IMR-90 (cell line): ENCODE data around the gene PTX4. TPM values are rescaled to one million over a fixed set of nuclear protein-coding genes. Genes with fewer than 3 reads are reported as not detected.

Experiments
- ATAC-seq: fragments of 200-7000 bp; cut with Tn5 transposase; 2 replicates; pipeline ENCODE4 v1.9.1; 2020; ENCODE audit warnings: low read depth, mild to moderate bottlenecking, moderate library complexity
- BruUV-seq: library from RNA; stranded (reverse); fragments of 400-500 nt; replicated peaks from 2 replicates; lab custom pipeline; 2021; lab: Mats Ljungman, UMichigan
- CTCF ChIA-PET: fragments of 300-600 bp; formaldehyde crosslinking; extraction: SDS; loops from one replicate; lab custom pipeline; 2021; ENCODE audit warnings: antibody characterized with exemption; lab: Yijun Ruan, JAX
- POLR2A ChIA-PET: fragments of 300-600 bp; sonication (Branson Sonifier 250); formaldehyde crosslinking; loops from one replicate; lab custom pipeline; 2022; ENCODE audit warnings: antibody characterized with exemption; ENCODE audit not compliant: unreplicated experiment; lab: Charles Lee
- DNase-seq: peaks from one replicate; pipeline ENCODE4 v3.0.0; 2013
- H2AFZ ChIP-seq: replicated peaks from 2 replicates; pipeline ENCODE3; 2013; ENCODE audit warnings: low read length, mild to moderate bottlenecking; ENCODE audit not compliant: poor library complexity
- H2AK5ac ChIP-seq: 2 replicates; pipeline ENCODE4 v1.6.1; 2013; ENCODE audit warnings: low read depth, low read length, inconsistent platforms
- H2AK9ac ChIP-seq: replicated peaks from 2 replicates; pipeline ENCODE3; 2013; ENCODE audit warnings: mild to moderate bottlenecking, low read depth, low read length, moderate library complexity; ENCODE audit not compliant: poor library complexity
- H2BK120ac ChIP-seq: 2 replicates; pipeline ENCODE4 v1.6.1; 2013; ENCODE audit warnings: low read depth, low read length, inconsistent platforms
- H2BK15ac ChIP-seq: 3 replicates; pipeline ENCODE4 v1.6.1; 2013; ENCODE audit warnings: low read depth, low read length, inconsistent platforms
- H2BK20ac ChIP-seq: 2 replicates; pipeline ENCODE4 v1.6.1; 2013; ENCODE audit warnings: low read depth, mild to moderate bottlenecking, inconsistent platforms, low read length, moderate library complexity
- H2BK5ac ChIP-seq: 2 replicates; pipeline ENCODE4 v1.6.1; 2013; ENCODE audit warnings: mild to moderate bottlenecking, low read depth, low read length, inconsistent platforms; ENCODE audit not compliant: poor library complexity, severe bottlenecking
- H3K14ac ChIP-seq: replicated peaks from 2 replicates; pipeline ENCODE4 v1.6.1; 2013; ENCODE audit warnings: low read depth, low read length, inconsistent platforms
- H3K18ac ChIP-seq: 2 replicates; pipeline ENCODE4 v1.6.1; 2013; ENCODE audit warnings: low read depth, low read length, control low read depth
- H3K23ac ChIP-seq: 2 replicates; pipeline ENCODE4 v1.6.1; 2013; ENCODE audit warnings: low read depth, low read length, inconsistent platforms
- H3K27ac ChIP-seq: 2 replicates; pipeline ENCODE4 v1.5.1; 2013; ENCODE audit warnings: mild to moderate bottlenecking, control low read depth, low read length; ENCODE audit not compliant: insufficient read depth
- H3K27me3 ChIP-seq: 2 replicates; pipeline ENCODE4 v1.6.1; 2013; ENCODE audit warnings: low read length; ENCODE audit not compliant: control insufficient read depth, insufficient read depth
- H3K36me3 ChIP-seq: 2 replicates; pipeline ENCODE4 v1.6.1; 2013; ENCODE audit warnings: low read length, mixed read lengths; ENCODE audit not compliant: control insufficient read depth, insufficient read depth
- H3K4ac ChIP-seq: 2 replicates; pipeline ENCODE4 v1.6.1; 2013; ENCODE audit warnings: low read depth, low read length, inconsistent platforms
- H3K4me1 ChIP-seq: 2 replicates; pipeline ENCODE4 v1.6.1; 2013; ENCODE audit warnings: low read length, mixed read lengths; ENCODE audit not compliant: control insufficient read depth, insufficient read depth
- H3K4me2 ChIP-seq: 2 replicates; pipeline ENCODE4 v1.6.1; 2013; ENCODE audit warnings: low read depth, mild to moderate bottlenecking, control low read depth, low read length, moderate library complexity
- H3K4me3 ChIP-seq: 2 replicates; pipeline ENCODE4 v1.5.1; 2013; ENCODE audit warnings: low read depth, mild to moderate bottlenecking, control low read depth, low read length, moderate library complexity; ENCODE audit not compliant: insufficient read depth
- H3K56ac ChIP-seq: 2 replicates; pipeline ENCODE4 v1.6.1; 2013; ENCODE audit warnings: low read length, inconsistent platforms; ENCODE audit not compliant: insufficient read depth; ENCODE audit errors: extremely low read depth
- H3K79me1 ChIP-seq, 2 experiments: 2 replicates each; pipeline ENCODE4 v1.6.1; 2013; ENCODE audit warnings: low read length in 2 of 2, inconsistent platforms in 1 of 2, low read depth in 1 of 2
- H3K9ac ChIP-seq: 2 replicates; pipeline ENCODE4 v1.6.1; 2013; ENCODE audit warnings: low read depth, low read length, control low read depth
- H3K9me1 ChIP-seq: 2 replicates; pipeline ENCODE4 v1.6.1; 2013; ENCODE audit warnings: low read length, inconsistent platforms; ENCODE audit not compliant: insufficient read depth
- H3K9me3 ChIP-seq: 2 replicates; pipeline ENCODE4 v1.6.1; 2013; ENCODE audit warnings: low read length; ENCODE audit not compliant: control insufficient read depth, insufficient read depth
- H4K20me1 ChIP-seq: 2 replicates; pipeline ENCODE4 v1.6.1; 2013; ENCODE audit warnings: low read length, inconsistent platforms; ENCODE audit not compliant: insufficient read depth
- H4K5ac ChIP-seq: 2 replicates; pipeline ENCODE4 v1.6.1; 2013; ENCODE audit warnings: mild to moderate bottlenecking, low read depth, low read length, control low read depth
- H4K8ac ChIP-seq, 2 experiments: 2 replicates each; pipeline ENCODE4 v1.6.1; 2013; ENCODE audit warnings: low read depth in 2 of 2, low read length in 2 of 2, control low read depth in 1 of 2, inconsistent platforms in 1 of 2
- H4K91ac ChIP-seq: 2 replicates; pipeline ENCODE4 v1.6.1; 2013; ENCODE audit warnings: low read depth, low read length, inconsistent platforms; ENCODE audit not compliant: insufficient read depth
- BHLHE40 ChIP-seq: fragments of 150-350 bp; IDR thresholded peaks from 2 replicates; pipeline ENCODE4 v1.6.1; 2016; ENCODE audit warnings: mild to moderate bottlenecking, low read depth, low read length
- CHD1 ChIP-seq: IDR thresholded peaks from 2 replicates; pipeline ENCODE4 v1.6.1; 2012; ENCODE audit warnings: low read depth, low read length, improper control_type of control experiment
- FOS ChIP-seq: fragments of 150-350 bp; IDR thresholded peaks from 2 replicates; pipeline ENCODE4 v1.6.1; 2016; ENCODE audit warnings: low read depth, low read length
- MAFK ChIP-seq: IDR thresholded peaks from 2 replicates; pipeline ENCODE4 v1.6.1; 2012; ENCODE audit warnings: low read depth, low read length, improper control_type of control experiment
- MAZ ChIP-seq: IDR thresholded peaks from 2 replicates; pipeline ENCODE4 v1.6.1; 2012; ENCODE audit warnings: low read depth, mild to moderate bottlenecking, low read length, improper control_type of control experiment, moderate library complexity, borderline replicate concordance
- MXI1 ChIP-seq: IDR thresholded peaks from 2 replicates; pipeline ENCODE4 v1.6.1; 2012; ENCODE audit warnings: low read depth, mild to moderate bottlenecking, low read length, moderate library complexity, borderline replicate concordance
- NFE2L2 ChIP-seq: fragments of 150-350 bp; IDR thresholded peaks from 2 replicates; pipeline ENCODE4 v1.6.1; 2016; ENCODE audit warnings: low read depth, mild to moderate bottlenecking, low read length
- POLR2A ChIP-seq: IDR thresholded peaks from 2 replicates; pipeline ENCODE4 v1.6.1; 2012; ENCODE audit warnings: mild to moderate bottlenecking, low read depth, low read length
- RAD21 ChIP-seq: IDR thresholded peaks from 2 replicates; pipeline ENCODE4 v1.6.1; 2012; ENCODE audit warnings: low read length, improper control_type of control experiment
- RCOR1 ChIP-seq: IDR thresholded peaks from 2 replicates; pipeline ENCODE4 v1.6.1; 2012; ENCODE audit warnings: mild to moderate bottlenecking, low read length, improper control_type of control experiment; ENCODE audit not compliant: insufficient replicate concordance
- RFX5 ChIP-seq: IDR thresholded peaks from 2 replicates; pipeline ENCODE4 v1.8.0; 2012; ENCODE audit warnings: low read depth, mild to moderate bottlenecking, low read length, moderate library complexity
- SMC3 ChIP-seq: fragments of 150-350 bp; IDR thresholded peaks from 2 replicates; pipeline ENCODE4 v1.6.1; 2016; ENCODE audit warnings: low read depth, mild to moderate bottlenecking, antibody characterized with exemption, low read length, moderate library complexity
- WGBS, 2 experiments: methylation state at CpG; one replicate each; pipeline versions ENCODE4 v1.1.5 to v1.1.7; 2013; ENCODE audit warnings: missing lambda C conversion rate in 2 of 2; ENCODE audit not compliant: insufficient read length in 1 of 2; ENCODE audit errors: extremely low coverage in 2 of 2; 5-methylcytosine and 5-hydroxymethylcytosine counted together
- dilution Hi-C: fragments of 300-500 bp; cut with HindIII; formaldehyde crosslinking; loops from one replicate; pipeline ENCODE4 v1.14.3; 2018; ENCODE audit warnings: low sequenced_read_pairs; ENCODE audit not compliant: unreplicated experiment
- in situ Hi-C: fragments of 300-500 bp; cut with MboI; formaldehyde crosslinking; loops from 3 replicates; pipeline ENCODE4 v1.14.3; 2019; ENCODE audit warnings: low sequenced_read_pairs, inconsistent platforms, mixed read lengths
- intact Hi-C: fragments of 100-400 bp; cut with micrococcal nuclease; formaldehyde crosslinking; loops from 2 replicates; pipeline ENCODE4 v1.10.0; 2022
- polyA plus RNA-seq, 3 experiments: library from polyadenylated mRNA; depleted of rRNA; stranded (reverse); fragments of >200 nt; gene quantifications; 2 replicates each; pipeline ENCODE4 v1.2.3, GENCODE V29; 2012; ENCODE audit warnings: low replicate concordance in 1 of 3
- total RNA-seq: library from RNA; depleted of rRNA; stranded (reverse); fragments of >200 nt; gene quantifications from 2 replicates; pipeline ENCODE4 v1.2.3, GENCODE V29; 2012
- TF ChIP-seq, protein P1 (sequence below): fragments of 150-350 bp; IDR thresholded peaks from 2 replicates; pipeline ENCODE4 v1.6.1; 2016; ENCODE audit warnings: low read depth, mild to moderate bottlenecking, low read length, moderate library complexity, borderline replicate concordance
- TF ChIP-seq, protein P2 (sequence below): fragments of 150-350 bp; IDR thresholded peaks from 2 replicates; pipeline ENCODE4 v1.6.1; 2017; ENCODE audit warnings: mild to moderate bottlenecking, antibody characterized with exemption, low read length, low read depth

The PTX4 gene
- total and polyA plus RNA-seq, 2 of the 4 experiments (the other 2 are of a cell fraction): 0.07 TPM; not detected in 1

DNA sequence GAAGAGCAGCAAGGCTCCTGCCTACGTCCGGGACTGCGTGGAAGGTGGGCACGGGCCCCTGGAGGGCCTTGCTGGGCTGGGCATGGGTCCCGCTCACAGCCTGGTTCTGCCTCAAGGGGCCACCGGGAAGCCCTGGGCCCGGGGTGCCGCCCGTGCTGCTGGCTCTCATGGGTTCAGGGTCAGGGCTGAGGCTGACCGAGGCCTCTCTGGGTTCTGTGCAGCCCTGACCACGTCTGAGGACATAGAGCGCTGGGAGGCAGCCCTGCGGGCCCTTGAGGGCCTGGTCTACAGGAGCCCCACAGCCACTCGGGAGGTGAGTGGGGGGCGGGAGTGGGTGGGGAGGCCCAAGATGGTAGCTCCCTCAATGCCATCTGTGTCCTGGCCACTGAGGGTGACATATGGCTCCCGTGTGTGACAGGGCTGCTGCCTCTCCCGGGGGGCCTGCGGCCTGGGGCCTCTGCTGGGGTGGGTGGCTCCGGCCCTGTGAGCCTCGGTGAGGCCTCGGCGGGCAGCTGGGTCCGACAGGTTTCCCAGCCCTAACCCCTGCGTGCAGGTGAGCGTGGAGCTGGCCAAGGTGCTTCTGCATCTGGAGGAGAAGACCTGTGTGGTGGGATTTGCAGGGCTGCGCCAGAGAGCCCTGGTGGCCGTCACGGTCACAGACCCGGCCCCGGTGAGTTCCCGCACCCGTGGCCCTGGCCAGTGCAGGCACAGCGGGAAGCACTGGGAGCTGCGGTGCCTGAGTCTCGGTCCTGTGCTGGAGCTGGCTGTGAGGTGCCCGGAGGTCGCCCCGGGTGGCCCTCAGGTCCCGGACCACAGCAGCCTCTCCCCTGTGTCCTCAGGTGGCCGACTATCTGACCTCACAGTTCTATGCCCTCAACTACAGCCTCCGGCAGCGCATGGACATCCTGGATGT lies 13.6 kb upstream of the PTX4 start:
- dilution Hi-C loops (no loop called here), intact Hi-C loops (no loop called here), in situ Hi-C loops (no loop called here)
- no peak overlapping the region for H3K56ac ChIP-seq
- 97% methylated on average over 20 of the region's 42 CpGs; no CpG with 5 or more reads in 1 of the 2 experiments for WGBS, 2 experiments
- no TSS peak for BruUV-seq
- H4K20me1 ChIP-seq: no peaks in the 10 kb centered on the region
- H3K23ac ChIP-seq: no peak overlapping the region
- no peak overlapping the region for H2BK20ac ChIP-seq
- H2BK5ac ChIP-seq: no peak overlapping the region
- ATAC-seq (no peak), DNase-seq (no peak)
- H2AK5ac ChIP-seq: no peak overlapping the region
- no peak overlapping the region for H4K8ac ChIP-seq
- no peaks in the 10 kb centered on the region for H3K4me1 ChIP-seq
- no peaks in the 10 kb centered on the region for H3K9me3 ChIP-seq
- H2BK120ac ChIP-seq: no peak overlapping the region
- H3K4me2 ChIP-seq: no peak overlapping the region
- H2AFZ ChIP-seq: peak overlapping the region; percentile 32
- no peak overlapping the region for H3K4me3 ChIP-seq
- H3K14ac ChIP-seq: no peak overlapping the region
- peaks cover 50% of the 10 kb centered on the region for H3K36me3 ChIP-seq
- H2BK15ac ChIP-seq: no peak overlapping the region
- no peak overlapping the region for H3K27ac ChIP-seq
- no peak overlapping the region for H3K4ac ChIP-seq
- ChIA-PET CTCF (interaction anchor here (0.6 kb wide), 1 partner anchor 31 kb away, joined by 3 read pairs; the partner anchor contains the start of gene TMEM204), POLR2A (no interaction called here)
- peak overlapping the region; percentile 1 for H2AK9ac ChIP-seq
- no peak overlapping the region for H4K91ac ChIP-seq
- H4K5ac ChIP-seq: no peak overlapping the region
- no peaks in the 10 kb centered on the region for H3K27me3 ChIP-seq
- no peak overlapping the region for H3K9ac ChIP-seq
- H3K79me1 ChIP-seq: 0 out of 4 replicates have a peak, but pooled peaks cover 0 to 4% of the 10 kb centered on the region in 2 experiments
- H3K9me1 ChIP-seq: no peaks in the 10 kb centered on the region
- no peak overlapping the region for H3K18ac ChIP-seq
- TF ChIP-seq, protein P1, sequence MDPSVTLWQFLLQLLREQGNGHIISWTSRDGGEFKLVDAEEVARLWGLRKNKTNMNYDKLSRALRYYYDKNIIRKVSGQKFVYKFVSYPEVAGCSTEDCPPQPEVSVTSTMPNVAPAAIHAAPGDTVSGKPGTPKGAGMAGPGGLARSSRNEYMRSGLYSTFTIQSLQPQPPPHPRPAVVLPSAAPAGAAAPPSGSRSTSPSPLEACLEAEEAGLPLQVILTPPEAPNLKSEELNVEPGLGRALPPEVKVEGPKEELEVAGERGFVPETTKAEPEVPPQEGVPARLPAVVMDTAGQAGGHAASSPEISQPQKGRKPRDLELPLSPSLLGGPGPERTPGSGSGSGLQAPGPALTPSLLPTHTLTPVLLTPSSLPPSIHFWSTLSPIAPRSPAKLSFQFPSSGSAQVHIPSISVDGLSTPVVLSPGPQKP: no peak
- no peak for TF ChIP-seq CHD1
- no peak for TF ChIP-seq MAFK
- no peak for TF ChIP-seq BHLHE40
- TF ChIP-seq RCOR1: no peak
- no peak for TF ChIP-seq RFX5
- no peak for TF ChIP-seq FOS
- TF ChIP-seq MXI1: no peak
- TF ChIP-seq RAD21: no peak
- TF ChIP-seq, protein P2, sequence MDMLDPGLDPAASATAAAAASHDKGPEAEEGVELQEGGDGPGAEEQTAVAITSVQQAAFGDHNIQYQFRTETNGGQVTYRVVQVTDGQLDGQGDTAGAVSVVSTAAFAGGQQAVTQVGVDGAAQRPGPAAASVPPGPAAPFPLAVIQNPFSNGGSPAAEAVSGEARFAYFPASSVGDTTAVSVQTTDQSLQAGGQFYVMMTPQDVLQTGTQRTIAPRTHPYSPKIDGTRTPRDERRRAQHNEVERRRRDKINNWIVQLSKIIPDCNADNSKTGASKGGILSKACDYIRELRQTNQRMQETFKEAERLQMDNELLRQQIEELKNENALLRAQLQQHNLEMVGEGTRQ: no peak
- no peak for TF ChIP-seq MAZ
- no peak for TF ChIP-seq POLR2A
- TF ChIP-seq NFE2L2: no peak
- TF ChIP-seq SMC3: no peak
